Right forelimb (tissue), 1 donor: Measurements from ENCODE around the gene ACSM4.

ENCODE experiments used
- DNase-seq: peaks from one replicate; pipeline ENCODE4 v3.0.0-alpha.2; 2018

The ACSM4 gene

DNA sequence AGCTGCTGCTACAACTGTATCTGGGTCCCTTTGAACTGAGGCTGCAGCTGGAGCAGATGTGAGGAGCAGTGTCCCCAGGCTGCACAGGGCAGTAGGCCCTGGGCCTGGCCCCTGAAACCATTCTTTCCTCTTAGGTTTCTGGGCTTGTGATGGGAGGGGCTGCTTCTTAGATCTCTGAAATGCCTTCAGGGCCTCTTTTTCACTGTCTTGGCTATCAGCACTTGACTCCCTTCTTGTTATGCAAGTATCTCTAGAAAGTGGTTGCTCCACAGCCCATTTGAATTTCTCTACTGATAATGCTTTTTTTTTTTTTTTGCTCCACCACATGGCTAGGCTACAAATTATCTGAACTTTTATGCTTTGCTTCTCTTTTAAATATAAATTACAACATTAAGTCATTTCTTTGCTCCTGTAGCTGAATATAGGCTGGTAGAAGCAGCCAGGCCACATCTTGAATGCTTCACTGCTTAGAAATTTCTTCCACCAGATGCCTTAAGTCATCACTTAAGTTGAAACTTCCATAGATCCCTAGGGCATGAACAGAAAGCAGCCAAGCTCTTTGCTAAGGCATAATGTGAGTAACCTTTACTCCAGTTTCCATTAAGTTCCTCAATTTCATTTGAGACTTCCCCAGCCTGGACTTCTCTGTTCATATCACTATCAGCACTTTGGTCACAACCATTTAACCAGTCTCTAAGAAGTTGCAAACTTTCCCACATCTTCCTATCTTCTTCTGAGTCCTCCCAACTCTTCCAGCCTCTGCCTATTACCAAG lies 41.1 kb downstream of the ACSM4 start:
- DNase-seq, result no peak

GRCh38 chr12:7346551-7347225 lies 42.8 kb downstream of the ACSM4 start:
- DNase-seq, result no peak

GRCh38 chr12:7349418-7349817 lies 45.5 kb downstream of the ACSM4 start:
- no peak for DNase-seq

DNA sequence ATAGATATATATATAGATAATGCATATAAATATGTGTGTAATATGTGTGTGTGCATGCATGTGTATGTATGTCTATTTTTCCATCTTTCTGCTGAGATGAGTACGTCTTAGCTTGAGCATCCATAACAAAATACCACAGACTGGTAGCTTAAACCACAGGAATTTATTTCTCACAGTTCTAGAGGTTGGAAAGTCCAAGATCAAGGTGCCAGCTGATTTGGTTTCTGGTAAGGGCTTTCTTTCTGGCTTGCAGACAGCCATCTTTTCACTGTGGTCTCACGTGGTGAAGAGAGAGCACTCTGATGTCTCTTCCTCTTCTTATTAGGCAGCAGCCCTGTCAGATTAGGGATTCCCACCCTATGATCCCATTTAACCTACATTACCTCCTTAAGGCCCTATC lies 47.3 kb downstream of the ACSM4 start:
- no peak for DNase-seq

DNA sequence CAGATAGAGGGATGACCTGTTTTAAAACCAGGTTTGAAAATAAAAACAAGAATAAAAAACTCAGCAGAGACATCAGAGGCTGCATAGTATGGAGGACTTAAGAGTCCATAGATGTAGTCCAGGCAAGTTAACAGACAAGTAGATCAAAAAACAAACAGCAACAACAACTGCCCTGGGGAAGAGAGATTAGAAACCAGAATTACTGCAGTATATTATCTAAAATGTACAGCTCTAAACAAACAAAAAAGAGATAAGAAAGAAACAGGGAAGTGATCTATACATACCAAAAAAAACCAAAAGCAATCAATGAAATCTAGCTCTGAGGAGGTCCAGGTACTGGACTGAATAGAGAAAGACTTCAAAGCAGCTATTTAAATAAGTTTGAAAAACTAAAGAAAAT lies 48.8 kb downstream of the ACSM4 start:
- no peak for DNase-seq

- DNase-seq, result no peak
Measured at GRCh38 chr12:7354529-7354928, 50.7 kb downstream of the ACSM4 start.

GRCh38 chr12:7361265-7361664 lies 57.4 kb downstream of the ACSM4 start:
- DNase-seq, result no peak

DNA sequence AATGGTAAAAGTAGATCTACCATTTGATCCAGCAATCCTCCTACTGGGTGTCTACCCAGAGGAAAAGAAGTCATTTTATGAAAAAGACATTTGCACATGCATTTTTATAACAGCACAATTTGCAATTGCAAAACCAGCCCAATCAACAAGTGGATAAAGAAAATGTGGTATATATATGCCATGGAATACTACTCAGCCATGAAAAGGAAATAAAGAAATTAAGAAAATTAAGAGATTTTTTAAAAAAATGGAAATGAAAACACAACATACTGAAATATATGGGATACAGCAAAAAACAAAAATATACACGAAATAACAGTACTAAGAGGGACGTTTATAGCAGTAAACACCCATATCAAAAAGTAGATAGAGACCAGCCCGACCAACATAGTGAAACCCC lies 58.9 kb downstream of the ACSM4 start:
- no peak for DNase-seq

DNA sequence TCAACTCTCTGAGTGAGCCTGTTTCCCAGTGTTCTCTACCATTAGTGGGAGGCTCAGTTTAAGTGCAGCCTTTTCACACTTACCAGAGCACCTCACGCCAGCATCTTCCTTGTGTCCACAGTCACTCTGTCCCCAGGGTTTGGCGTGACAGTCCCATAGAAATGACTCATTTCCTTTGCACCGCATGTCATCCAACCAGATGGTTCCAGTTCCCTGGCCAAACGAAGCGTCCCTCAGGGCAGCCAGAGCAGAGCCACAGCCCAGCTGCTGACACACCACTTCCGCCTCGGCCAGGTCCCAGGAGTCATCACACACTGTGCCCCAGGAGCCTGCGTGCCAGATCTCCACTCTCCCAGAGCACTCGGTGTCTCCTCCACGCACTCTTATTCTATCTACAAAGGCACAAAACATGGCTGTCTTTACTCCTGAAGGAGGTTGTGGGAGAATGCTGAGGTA lies 65.4 kb downstream of the ACSM4 start:
- no peak for DNase-seq

- DNase-seq, result no peak
Measured at GRCh38 chr12:7373226-7373625, 69.4 kb downstream of the ACSM4 start.

DNA sequence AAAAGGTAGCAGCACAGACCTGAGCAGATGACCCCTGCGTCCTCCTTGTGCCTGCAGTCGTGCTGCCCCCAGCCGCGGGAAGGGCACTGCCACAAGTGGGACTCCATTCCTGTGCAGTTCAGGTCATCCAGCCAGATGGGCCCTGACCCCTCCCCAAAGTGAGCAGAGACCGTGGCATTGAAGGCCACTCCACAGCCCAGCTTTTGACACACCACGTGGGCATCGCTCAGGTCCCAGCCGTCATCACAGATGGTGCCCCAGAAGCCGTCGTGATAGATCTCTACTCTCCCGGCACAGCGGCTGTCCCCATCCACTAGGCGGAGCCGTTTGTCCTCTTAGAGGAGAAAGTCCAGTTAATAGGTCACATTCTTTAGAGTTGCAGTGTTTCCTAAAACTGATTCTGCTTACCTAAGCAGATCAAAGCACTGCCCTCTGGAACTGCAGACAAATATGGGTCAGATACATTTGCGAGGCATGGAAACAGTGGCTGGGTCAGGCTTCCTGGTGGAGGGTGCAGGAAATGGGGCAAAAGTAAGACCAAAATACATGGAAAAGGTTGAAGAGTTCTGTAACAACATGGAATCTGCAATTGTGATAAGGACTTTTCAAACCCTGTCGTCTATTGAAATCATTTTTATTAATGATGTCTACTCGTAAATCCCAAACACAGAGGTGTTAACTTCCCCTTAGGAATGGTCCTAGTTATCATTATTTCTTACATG lies 70.7 kb downstream of the ACSM4 start:
- DNase-seq, result no peak

GRCh38 chr12:7375145-7375543 lies 71.3 kb downstream of the ACSM4 start:
- DNase-seq, result no peak

DNA sequence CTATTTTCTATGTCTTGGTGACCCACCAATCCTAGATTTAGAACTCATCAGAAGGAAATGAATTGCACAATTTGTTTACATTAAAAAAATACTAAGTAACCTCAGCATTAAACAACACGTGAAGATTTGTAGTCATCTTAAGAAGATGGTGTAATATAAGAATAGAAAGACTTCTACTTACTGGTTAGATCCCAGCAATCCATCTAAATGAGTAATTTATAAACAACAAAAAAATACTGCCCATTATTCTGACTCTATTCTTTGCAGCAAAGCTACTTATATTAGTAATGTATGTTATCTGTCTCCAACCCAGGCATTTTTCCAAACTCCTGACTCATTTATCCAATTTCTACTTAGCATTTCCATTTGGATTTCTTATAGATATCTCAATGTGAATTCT lies 72.3 kb downstream of the ACSM4 start:
- DNase-seq, result no peak
